ENCODE data around the gene TEAD4.

TEAD4 gene

DNA sequence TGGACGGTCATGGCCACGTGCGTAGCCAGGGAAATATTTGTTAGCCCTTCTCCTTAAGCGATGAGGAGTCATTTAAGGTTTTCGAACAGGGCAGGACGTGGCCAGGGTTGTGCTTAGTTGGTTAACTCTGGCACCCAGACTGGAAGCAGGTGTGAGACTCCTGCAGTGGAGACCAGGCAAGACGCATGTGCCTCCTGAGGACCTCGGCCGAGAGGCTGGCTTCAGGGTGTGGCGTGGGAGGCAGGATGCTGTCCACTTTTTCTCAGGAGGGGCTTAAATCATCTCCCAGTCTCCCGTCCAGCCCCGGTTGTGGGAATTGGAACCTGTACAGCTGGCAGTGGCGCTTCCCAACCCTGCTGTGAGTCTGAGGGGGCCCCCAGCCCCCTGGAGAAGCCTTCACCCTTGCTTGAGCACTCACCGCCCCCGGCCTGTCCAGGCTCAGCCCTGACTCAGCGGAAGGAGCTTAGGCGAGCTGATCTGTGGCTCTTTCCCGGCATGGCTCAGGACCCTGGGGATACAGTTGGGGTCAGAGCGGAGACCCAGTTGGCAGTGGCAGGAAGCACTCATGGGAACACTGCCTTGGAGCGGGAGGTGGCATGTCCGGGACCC lies 71.7 kb downstream of the TEAD4 start:
- DNase-seq: no peak

DNA sequence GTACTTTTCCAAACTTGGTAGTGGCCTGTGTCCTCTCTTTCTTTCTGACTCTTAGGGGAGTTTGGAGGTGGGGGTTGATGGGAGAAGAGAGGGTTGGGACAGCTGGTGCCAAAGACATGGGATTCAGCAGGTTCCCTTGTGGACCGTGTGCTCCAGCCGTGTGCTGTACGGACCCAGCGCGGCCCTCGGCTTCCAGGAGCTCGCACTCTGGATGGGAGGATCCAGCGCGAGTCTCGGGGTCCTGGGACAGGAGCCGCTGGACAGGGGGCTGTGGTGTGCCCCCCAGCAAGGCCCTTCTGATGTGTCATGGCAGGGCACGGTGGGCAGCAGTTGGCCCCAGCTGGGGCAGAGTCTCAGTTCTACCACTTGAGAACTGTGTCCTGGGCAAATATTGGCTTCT lies 73.0 kb downstream of the TEAD4 start:
- DNase-seq: no peak

DNA sequence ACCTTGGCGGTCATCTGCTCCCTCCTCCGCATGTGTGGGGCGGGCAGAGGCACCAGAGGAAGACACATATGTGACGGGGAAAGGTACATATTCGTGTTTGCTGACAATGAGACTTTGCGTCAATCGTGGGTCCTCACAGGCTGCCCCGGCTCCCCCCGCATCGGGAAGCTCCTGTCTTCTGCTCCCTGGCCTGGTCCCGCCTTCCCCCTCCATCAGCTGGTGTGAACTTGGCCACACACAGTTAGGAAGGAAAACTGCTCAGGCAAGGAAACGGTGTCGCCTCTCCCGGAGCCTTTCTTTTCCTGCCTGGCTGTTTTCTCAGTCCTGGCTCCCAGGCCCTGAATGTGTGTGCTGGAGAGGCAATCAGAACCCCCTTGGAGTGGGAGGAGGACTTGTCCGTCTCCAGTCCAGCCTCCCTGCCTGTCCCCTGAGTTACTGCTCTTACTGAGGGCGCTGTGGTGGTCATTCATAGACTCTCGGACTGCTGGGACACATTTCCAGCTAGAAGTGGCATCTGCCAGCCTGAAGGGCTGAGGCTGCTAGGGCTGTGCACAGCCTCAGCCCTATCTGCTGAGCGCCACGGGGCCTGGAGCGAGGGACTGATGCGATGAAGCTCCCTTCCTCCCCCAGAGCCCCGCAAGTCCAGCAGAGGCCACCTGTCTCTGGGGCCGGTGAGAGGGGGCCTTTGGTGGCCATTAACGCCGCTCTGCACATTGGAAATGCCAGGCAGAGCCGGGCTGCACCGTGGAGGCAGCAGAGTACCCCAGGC lies 73.8 kb downstream of the TEAD4 start:
- no peak for DNase-seq

DNA sequence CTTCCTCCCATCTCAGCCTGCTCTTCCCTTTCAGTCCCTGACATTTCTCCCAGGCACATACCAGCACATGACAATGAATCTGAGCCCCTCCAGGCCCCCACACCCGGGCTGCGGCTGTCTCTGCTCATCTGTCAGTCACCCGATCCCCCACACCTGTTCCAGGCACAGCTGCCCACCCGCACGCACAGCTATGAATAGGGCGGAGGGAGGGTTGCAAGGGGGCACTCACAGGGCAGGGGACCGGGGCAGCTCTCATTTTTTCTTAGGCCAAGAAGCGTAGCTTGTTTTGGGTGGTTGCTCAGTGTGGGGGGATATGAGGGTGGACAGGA lies 74.3 kb downstream of the TEAD4 start:
- no peak for DNase-seq

DNA sequence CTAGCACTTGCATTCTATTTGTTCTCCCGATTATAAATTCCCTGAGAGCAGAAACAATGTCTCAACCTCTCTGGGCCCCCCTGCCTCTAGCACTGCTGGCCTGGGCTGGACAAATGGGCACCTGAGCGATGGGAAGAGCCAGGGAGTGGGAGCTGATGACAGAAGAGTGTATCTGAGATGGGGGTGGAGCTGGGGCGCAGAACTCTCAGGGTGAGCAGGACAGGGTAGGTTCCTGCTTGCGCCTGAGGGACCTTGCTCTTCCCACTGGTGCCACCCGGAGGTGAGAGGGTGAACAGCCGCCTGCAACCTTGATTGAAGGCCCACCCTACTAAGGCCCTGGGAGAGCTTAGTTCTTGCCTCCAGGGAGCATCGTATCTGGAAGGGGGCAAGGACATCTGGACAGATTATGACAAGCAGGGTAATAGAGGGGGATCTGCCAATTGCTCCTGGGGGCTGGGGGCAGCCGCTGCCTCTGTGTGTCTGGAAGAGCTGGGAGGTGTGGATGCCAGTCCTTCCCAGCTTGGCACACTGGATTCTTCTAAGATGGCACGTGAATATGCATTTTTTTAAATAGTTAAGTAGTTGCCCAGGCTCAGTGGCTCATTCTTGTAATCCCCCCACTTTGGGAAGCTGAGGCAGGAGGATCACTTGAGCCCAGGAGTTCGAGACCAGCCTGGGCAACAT lies 75.0 kb downstream of the TEAD4 start:
- peak in 46 of 56 donors; percentile 2 to 78 (median 34) for DNase-seq

DNA sequence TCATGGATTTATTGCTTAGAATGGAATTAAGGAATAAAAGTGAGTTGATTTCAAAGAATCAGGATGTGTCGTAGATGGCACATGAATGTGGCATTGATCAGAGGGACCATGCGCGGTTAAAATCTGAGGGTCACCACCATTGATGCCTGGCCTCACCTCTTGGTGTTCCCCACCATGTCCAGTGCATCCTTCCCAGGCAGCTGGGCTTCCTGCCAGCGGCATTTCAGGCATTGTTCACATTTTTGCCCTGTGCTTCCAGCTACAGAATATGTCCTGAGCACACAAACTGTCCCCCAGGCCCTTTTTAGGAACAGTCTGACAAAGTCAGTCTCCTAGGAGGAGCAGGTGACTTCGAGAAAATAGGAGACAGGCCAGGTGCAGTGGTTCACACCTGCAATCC lies 76.0 kb downstream of the TEAD4 start:
- no peak for DNase-seq

DNA sequence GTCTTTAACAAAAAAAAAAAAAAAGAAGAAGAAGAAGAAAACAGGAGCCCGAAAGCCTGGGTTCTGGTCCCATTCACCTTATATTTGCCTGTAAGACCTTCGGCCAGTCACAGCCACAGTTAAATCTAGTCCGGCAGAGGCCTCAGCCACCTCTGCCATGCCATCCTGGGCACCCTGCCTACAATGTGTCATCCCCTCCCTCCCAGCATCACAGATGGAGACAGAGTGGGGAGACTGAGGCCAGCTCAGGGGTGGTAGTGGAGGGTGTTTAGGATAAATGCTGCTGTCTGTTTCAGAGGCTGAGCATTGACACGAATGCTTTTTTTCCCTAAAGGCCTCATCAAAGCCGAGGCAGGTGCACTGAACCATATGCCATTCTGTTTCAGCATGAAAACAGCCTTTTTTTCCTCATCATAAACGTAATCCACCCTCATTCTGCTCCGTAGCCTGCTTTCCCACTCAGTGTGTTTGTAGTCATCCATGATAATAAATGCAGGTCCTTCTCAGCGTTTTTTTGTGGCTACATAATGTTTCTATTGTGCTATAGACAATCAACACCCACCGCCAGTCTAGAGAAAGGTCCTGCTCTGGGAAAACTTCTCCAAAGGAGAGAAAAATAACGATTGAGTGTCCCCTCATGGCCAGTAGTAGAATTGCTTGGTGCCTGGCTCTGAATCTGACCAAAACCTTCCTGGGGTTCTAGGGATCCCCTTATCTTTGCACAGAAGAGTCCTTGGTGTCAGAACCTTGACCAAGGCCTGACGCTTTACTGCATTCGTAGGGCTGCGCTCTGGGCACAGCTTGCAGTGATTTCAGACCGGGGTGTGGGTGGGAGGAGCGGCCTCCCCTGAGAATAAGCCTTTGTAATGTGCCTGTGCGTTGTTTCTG lies 76.9 kb downstream of the TEAD4 start:
- peak in 47 of 56 donors; percentile 9 to 81 (median 55) for DNase-seq

DNA sequence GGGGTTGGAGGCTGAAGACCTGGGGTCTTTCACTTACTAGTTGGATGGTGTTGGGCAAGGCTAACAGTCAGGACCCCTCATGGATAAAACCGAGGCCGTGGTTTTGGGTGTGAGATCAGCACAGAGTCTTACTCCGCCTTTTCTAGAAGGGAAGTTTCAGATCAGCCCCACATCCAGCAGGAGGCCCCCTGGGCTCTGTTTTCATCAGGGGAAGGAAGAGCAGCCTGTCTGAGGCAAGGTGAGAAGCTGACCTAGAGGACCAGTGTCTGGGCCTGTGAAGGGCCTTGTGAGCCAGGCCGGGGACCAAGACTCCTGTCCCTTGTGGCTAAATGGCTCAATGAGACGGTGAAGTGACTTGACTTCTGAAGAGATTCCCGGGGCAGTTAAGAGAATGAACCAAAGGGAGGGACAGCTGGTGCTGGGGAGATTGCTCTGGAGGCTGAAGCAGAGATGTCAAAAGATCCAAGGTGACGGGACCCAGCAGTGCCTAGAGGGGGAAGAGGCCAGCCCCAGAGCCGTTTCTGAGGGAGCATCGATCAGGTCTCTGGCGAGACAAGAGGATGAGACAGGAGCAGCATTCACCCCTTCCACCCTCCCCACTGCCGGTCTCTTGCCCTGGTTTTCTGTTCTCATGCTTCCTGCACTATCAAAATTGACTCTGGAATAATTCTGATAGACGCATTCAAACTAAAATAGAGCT lies 77.9 kb downstream of the TEAD4 start:
- peak in 2 of 56 donors; percentile 41 to 42 for DNase-seq

DNA sequence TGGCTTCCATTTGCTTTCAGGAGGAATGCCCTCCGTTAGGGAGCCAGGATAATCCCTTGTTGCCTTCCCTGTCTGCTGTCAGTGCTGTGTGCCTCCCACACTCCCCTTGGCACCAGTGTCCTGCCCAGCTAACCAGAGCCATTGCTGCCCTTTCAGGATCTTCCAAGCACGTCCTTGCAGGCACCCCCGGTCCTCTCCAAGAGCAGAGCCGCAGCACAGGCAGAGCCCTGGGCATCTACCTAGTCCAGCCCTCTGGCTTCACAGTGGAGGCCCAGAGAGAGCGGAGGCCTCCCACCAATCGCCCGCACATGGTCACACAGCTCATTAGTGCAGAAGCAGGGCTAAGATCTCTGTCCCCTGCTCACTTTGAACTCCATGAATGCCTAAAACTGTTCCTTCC lies 79.0 kb downstream of the TEAD4 start:
- no peak for DNase-seq

DNA sequence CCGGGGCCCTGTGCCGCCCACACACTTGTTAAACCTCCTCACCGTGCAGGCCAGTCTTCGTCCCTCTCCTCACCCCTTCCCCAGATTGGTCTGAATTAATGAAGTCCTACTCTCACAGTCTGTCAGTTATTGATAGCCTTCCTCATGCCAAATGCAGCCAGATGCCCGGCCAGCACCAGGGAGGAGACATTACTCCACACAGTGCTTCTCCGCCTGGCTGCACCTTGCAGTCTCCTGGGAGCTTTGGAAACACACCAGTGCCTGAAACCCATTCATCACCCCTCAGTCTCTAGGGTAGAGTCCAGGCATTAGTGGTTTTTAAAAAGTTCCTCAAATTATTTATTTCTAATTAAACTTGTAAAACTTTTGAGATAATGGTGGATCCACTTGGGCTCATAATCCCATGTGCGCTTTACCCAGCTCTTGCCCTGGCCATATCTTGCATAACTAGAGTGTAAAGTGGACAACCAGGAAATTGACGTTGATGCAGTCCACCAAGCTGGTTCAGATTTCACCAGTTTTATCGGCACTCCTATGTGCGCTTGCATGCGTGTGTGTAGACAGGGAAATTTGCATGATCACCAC lies 79.8 kb downstream of the TEAD4 start:
- DNase-seq: no peak

DNA sequence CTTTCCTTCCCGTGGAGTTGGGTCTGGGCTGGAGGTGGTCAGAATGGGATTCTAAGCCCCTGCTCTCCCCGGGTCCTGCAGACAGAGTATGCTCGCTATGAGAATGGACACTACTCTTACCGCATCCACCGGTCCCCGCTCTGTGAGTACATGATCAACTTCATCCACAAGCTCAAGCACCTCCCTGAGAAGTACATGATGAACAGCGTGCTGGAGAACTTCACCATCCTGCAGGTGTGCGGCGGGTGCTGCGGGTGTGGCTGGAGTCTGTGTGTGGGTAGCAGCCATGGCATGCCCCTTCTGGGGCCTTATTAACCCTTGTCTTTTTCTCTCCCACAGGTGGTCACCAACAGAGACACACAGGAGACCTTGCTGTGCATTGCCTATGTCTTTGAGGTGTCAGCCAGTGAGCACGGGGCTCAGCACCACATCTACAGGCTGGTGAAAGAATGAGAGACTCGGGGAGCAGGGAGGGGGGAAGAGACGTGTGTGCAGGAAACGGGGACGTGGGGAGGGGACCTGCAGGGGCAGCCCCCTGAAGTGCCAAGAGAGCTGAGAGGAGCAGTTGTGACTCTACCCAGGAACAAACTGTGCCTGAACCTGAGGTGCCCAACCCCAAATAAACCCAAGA lies 80.9 kb downstream of the TEAD4 start:
- no peak for DNase-seq

DNA sequence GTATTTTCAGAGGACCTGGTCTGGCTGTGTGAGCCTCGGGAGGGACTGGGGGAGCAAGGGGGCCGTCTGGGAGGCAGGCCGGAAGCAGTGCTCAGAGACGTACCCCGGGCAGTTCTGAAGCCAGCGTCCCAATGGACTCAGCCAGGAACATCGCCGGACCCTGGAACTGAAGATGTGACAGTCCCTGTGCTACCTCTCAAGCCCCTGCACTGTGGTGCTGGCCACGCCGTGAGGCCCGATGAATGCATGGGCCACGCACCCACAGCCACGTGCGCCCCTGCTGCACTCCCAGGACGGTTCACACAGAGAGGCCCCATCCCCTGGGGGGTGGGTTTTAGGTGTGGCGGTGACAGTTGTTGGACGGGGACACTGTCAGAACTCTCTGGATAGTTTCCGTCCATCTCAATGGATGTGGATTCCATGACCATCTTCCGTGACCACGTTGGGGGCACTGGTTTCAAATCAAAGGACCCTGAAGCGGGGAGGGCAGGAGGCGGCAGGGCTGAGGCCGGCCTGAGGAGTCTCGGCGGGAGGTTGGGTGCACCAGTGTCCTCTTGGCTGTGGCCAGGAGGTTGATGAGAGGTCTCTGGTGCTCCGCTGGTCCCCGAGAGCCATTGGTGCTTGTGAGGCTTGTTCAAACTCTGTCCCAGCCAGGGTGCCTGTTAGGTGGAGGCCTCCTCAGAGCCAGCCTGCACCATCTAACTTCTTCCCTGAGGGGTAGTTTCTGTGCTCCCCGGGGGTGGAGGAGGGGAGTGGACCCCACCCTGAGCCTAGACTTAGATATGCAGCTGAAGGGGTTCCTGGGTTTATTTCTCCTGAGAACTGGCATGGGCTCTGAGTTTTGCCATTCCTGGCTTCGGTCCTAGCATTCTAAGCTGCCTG lies 81.7 kb downstream of the TEAD4 start:
- DNase-seq: no peak

DNA sequence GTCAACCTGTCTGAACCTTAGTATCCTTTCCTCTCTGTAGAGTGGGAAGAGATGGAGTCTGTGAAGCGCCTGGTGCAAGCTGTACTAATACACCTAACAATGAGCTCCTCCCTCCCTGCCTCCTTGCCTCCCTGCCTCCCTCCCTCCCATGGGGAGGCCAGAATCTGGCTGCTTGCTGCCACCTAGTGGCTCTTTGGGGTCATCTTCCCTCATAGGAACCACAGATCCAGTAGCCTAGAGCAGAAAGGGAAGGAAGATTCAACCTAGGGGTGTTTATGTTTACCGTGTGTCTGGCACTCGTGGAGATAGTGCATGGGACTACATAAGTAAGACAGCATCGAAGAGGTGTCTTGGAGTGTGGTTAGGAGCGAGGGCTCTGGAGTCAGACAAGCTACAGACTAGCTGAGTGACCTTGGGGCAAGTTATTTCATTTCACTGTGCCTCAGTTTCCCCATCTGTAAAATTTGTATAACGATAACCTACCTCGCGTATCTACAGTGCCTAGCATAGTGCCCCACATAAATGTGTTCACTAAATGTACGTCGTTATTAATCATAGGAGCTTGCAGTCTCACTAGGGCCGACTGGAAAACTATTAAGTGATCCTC lies 82.5 kb downstream of the TEAD4 start:
- DNase-seq: peak in 51 of 56 donors; percentile 7 to 82 (median 47)

DNA sequence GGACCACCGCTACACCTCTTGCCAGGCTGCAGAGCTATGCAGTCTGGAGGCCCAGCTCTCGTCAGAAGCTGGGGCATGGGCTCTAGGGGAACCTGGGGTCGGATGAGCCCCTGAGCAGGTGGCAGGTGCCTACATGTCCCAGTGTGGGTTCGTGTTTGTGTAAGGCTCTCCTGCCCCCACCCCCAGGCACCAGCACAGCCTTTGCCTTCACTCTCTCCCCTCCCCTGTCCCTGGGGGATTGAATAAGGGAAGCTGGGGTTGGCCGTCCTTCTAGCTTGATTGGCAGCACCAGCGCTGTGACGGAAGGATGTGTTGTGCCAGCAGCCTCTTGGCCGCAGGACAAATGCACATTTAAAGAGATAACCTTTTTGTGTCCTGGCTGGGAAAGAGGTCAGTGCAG lies 83.2 kb downstream of the TEAD4 start:
- DNase-seq: peak in 1 of 56 donors; percentile 6

DNA sequence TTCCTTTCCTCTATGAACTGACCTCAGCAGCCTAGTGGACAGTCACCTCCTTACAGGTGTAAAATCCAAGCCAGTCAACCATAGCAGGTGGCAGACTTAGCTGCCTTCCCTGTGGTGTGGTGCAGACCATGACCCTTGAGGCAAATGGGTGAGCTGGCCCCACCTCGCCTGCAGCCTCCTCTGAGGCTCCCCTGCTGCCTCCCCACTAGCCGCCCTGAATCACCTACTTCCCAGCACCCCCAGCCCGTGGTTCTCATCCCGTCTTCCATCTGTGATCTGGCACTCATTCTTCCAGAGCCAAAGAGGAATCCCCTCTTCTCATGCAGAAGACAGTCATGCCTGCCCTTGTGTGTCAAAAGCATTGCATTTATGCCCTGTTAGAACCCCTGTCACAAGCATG lies 83.6 kb downstream of the TEAD4 start:
- DNase-seq: no peak

DNA sequence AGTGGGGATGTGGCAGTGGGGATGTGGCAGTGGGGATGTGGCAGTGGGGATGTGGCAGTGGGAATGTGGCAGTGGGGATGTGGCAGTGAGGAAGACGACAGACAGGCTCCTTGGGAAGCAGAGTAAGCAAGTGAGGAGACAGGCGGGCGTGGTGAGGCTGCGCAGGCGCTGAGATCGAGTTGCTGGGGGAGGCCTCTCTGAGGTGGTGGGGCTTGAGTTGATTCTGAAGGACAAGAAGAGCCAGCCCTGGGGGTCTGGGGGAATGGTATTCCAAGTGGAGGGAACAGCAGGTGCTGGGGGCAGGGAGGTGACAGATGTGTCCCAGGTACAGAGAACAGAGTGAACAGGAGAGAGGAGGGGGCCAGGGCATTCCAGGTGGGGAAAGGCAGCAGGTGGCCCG lies 84.2 kb downstream of the TEAD4 start:
- no peak for DNase-seq

DNA sequence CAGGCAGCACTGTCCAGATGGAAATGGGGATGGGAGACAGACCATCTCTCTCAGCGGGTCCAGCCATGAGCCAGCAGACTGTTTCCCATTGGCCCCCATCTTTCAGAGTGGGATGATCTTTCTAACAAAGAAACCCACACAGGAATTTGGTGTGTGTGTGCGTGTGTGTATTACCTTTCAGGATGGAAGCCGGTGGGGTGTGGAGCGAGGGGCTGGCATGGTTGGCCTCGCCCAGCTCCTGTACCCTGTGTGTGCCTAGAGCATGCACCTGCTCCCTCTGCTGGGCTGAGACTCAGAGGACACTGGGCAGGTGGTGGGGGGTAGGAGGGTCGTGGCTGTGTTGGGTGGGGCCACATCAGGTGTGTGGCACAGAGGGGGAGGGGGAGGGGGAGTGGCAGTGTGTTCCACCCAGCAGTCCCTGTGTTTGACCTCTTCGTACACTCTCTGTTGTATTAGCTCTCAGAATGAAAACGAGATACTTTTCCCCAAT lies 85.0 kb downstream of the TEAD4 start:
- DNase-seq: no peak

DNA sequence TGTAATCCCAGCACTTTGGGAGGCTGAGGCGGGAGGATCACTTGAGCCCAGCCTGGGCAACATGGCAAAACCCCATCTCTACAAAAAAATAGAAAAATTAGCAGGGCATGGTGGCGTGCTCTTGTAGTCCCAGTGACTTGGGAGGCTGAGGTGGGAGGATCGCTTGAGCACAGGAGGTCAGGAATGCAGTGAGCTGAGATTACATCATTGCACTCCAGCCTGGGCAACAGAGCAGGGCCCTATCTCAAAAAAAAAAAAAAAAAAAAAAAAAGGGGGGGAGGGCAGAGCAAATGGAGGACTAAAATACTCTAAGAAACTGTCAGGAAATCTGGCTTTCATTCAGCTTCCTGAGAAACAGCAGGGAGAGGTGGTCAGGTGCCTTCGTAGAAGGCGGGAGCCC lies 86.3 kb downstream of the TEAD4 start:
- DNase-seq: no peak

DNA sequence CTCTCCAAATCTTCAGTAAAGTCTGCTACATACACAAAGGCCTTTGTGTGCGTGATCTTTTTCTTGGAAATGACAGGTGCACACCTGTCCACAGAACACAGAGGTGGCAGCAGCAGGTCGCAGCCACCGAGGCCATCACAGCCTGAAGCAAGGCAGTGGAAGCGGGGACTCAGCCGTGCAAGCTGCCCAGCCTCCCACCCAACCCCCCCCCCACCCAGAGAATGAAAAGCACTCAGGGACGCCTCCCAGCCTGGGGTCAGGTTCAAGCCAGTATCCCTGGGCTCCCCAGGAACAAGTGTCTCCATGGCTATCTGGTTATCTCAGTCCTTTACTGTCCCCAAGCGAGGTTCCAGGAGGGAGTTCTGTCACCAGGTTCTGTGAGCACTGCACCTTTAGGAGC lies 86.8 kb downstream of the TEAD4 start:
- DNase-seq: no peak

Data from nucleus accumbens (tissue), 56 donors.